ENCODE measurements around the gene EID2B.

The EID2B gene

GRCh38 chr19:39531834-39532232 is 819 bp downstream of the EID2B start:
- DNase-seq (ENCODE audit: low spot score): no peak

- no peak for DNase-seq (ENCODE audit: low spot score)
These were observed 7.4 kb downstream of the EID2B start for GRCh38 chr19:39525205-39525604.

GRCh38 chr19:39524495-39524894 is 8.2 kb downstream of the EID2B start:
- DNase-seq (ENCODE audit: low spot score): no peak

- DNase-seq (ENCODE audit: low spot score): no peak
These were observed 11.8 kb downstream of the EID2B start for GRCh38 chr19:39520541-39521484.

- no peak for DNase-seq (ENCODE audit: low spot score)
These were observed 13.7 kb downstream of the EID2B start for GRCh38 chr19:39518975-39519374.

- DNase-seq (ENCODE audit: low spot score): no peak
These were observed 14.2 kb downstream of the EID2B start for GRCh38 chr19:39518458-39518857.

GRCh38 chr19:39517432-39517831 is 15.2 kb downstream of the EID2B start:
- DNase-seq (ENCODE audit: low spot score): no peak

GRCh38 chr19:39516270-39516669 is 16.4 kb downstream of the EID2B start:
- no peak for DNase-seq (ENCODE audit: low spot score)

GRCh38 chr19:39515551-39516191 is 17.0 kb downstream of the EID2B start:
- no peak for DNase-seq (ENCODE audit: low spot score)

GRCh38 chr19:39514840-39515550 is 17.7 kb downstream of the EID2B start, which contains the start of gene SELENOV:
SELENOV (plus strand) TSS chr19:39515139; CDS start chr19:39515213, 74 bp downstream.
- DNase-seq (ENCODE audit: low spot score): no peak

- no peak for DNase-seq (ENCODE audit: low spot score)
These were observed 19.7 kb downstream of the EID2B start for GRCh38 chr19:39512988-39513387.

- no peak for DNase-seq (ENCODE audit: low spot score)
These were observed 23.4 kb downstream of the EID2B start for GRCh38 chr19:39509233-39509632.

GRCh38 chr19:39508629-39509028 is 24.0 kb downstream of the EID2B start:
- no peak for DNase-seq (ENCODE audit: low spot score)

- no peak for DNase-seq (ENCODE audit: low spot score)
These were observed 24.8 kb downstream of the EID2B start for GRCh38 chr19:39507715-39508364.

GRCh38 chr19:39506944-39507714 is 25.5 kb downstream of the EID2B start:
- DNase-seq (ENCODE audit: low spot score): no peak

GRCh38 chr19:39506598-39506943 is 26.1 kb downstream of the EID2B start:
- no peak for DNase-seq (ENCODE audit: low spot score)

GRCh38 chr19:39502640-39503417 is 29.8 kb downstream of the EID2B start:
- DNase-seq (ENCODE audit: low spot score): no peak

- DNase-seq (ENCODE audit: low spot score): no peak
These were observed 31.3 kb downstream of the EID2B start for GRCh38 chr19:39501340-39501739.

- no peak for DNase-seq (ENCODE audit: low spot score)
These were observed 32.1 kb downstream of the EID2B start for GRCh38 chr19:39500543-39500942.

GRCh38 chr19:39499932-39500331 is 32.7 kb downstream of the EID2B start:
- no peak for DNase-seq (ENCODE audit: low spot score)
